ENCODE measurements around the gene HOXB13. TPM values are rescaled to one million over a fixed set of nuclear protein-coding genes. Genes with fewer than 3 reads are reported as not detected.

HOXB13 gene
- total RNA-seq, 2 experiments from 2014 or later, result not detected

Other genes starting within 250 kb of the HOXB13 start
- gene HOXB1, start 197.7 kb downstream of the HOXB13 start, total RNA-seq, result not detected
- gene HOXB2, start 183.6 kb downstream of the HOXB13 start, total RNA-seq, result 10 to 100 TPM; 20.3 to 20.9 TPM
- 1 to 10 TPM; 6.2 to 7.0 TPM for gene HOXB4, start 150.4 kb downstream of the HOXB13 start, total RNA-seq
- gene HOXB3, start 138.5 kb downstream of the HOXB13 start, total RNA-seq, result 10 to 100 TPM; 10.8 to 12.1 TPM
- under 1 TPM in 1 of 2 experiments, not detected in 1; 0.20 TPM for gene HOXB5, start 135.0 kb downstream of the HOXB13 start, total RNA-seq
- under 1 TPM; 0.60 to 0.68 TPM for gene HOXB6, start 123.8 kb downstream of the HOXB13 start, total RNA-seq
- gene HOXB7, start 117.7 kb downstream of the HOXB13 start, total RNA-seq, result 1 to 10 TPM; 1.6 to 1.7 TPM
- not detected for gene HOXB8, start 113.5 kb downstream of the HOXB13 start, total RNA-seq
- gene HOXB9, start 102.4 kb downstream of the HOXB13 start, total RNA-seq, result 1 to 10 TPM in 1 of 2 experiments, under 1 TPM in 1; 0.88 to 1.4 TPM
- not detected for gene PRAC1, start 6.2 kb downstream of the HOXB13 start, total RNA-seq
- gene PRAC2, start 5.6 kb downstream of the HOXB13 start, total RNA-seq, result not detected
- gene TTLL6, start 88.5 kb upstream of the HOXB13 start, total RNA-seq, result not detected
- 100 to 1,000 TPM; 162 to 176 TPM for gene CALCOCO2, start 102.3 kb upstream of the HOXB13 start, total RNA-seq
- 10 to 100 TPM; 55.6 to 61.2 TPM for gene ATP5MC1, start 164.0 kb upstream of the HOXB13 start, total RNA-seq
- gene UBE2Z, start 179.7 kb upstream of the HOXB13 start, total RNA-seq, result 10 to 100 TPM; 83.3 to 85.1 TPM
- gene SNF8, start 216.1 kb upstream of the HOXB13 start, total RNA-seq, result 10 to 100 TPM; 94.9 to 97.9 TPM
- not detected for gene GIP, start 239.8 kb upstream of the HOXB13 start, total RNA-seq

All from activated CD4-positive, alpha-beta memory T cell treated with anti-CD3 and anti-CD28 coated beads, Interleukin-2, amount 10 ng/mL, durations not matched to agents 7 days and 5 days (primary cell).